HCT116 (cell line): ENCODE results near the gene PABPC3. TPM values are rescaled to one million over a fixed set of nuclear protein-coding genes. Genes with fewer than 3 reads are reported as not detected.

Experiments used
- ATAC-seq: fragments of 200-7000 bp; cut with Tn5 transposase; 2 replicates; pipeline ENCODE4 v1.9.1; 2020; ENCODE audit warnings: mild to moderate bottlenecking, moderate library complexity
- BruUV-seq: library from RNA; stranded (reverse); fragments of 400-500 nt; replicated peaks from 2 replicates; lab custom pipeline; 2021; lab: Mats Ljungman, UMichigan
- CTCF ChIA-PET: fragments of 300-600 bp; sonication (Branson Sonifier 250); formaldehyde crosslinking; loops from one replicate; lab custom pipeline; 2021; ENCODE audit warnings: antibody characterized with exemption; lab: Charles Lee
- POLR2A ChIA-PET: fragments of 300-600, 350-600 bp; sonication (Branson Sonifier 250); formaldehyde crosslinking; loops from one replicate; lab custom pipeline; 2021; ENCODE audit warnings: antibody characterized with exemption; lab: Charles Lee
- RAD21 ChIA-PET, 2 experiments: fragments of 300-600 bp; sonication (Branson Sonifier 250); formaldehyde crosslinking; loops; one replicate each; lab custom pipeline; 2023; ENCODE audit warnings: low total read pairs in 2 of 2; ENCODE audit not compliant: uncharacterized antibody in 2 of 2, unreplicated experiment in 2 of 2, low non-redundant PET in 1 of 2; lab: Charles Lee
- DNase-seq: peaks from one replicate; pipeline ENCODE4 v3.0.0-alpha.2; 2010; ENCODE audit warnings: low read depth, low spot score
- H2AFZ ChIP-seq: fragments of 200-600 bp; shearing (Covaris generic), sonication (generic); 2 replicates; pipeline ENCODE4 v1.6.1; 2017; ENCODE audit warnings: low read depth, mixed run types, mixed read lengths, antibody characterized with exemption, low read length; ENCODE audit not compliant: poor library complexity, severe bottlenecking
- H3K27ac ChIP-seq: 2 replicates; pipeline ENCODE4 v1.5.1; 2012; ENCODE audit warnings: low read depth, low read length
- H3K27me3 ChIP-seq: fragments of 200-600 bp; sonication (generic); 2 replicates; pipeline ENCODE4 v1.6.1; 2016; ENCODE audit warnings: mixed run types, low read length, mixed read lengths; ENCODE audit not compliant: insufficient read depth
- H3K36me3 ChIP-seq, 2 experiments: fragments of 200-500 bp in 1 of 2; fragments of 200-600 bp in 1 of 2; sonication (Bioruptor generic) in 1 of 2; sonication (generic) in 1 of 2; 2 replicates each; pipeline versions ENCODE4 v1.5.1 to v1.6.1; 2014 to 2016; ENCODE audit warnings: low read length in 2 of 2, inconsistent platforms in 1 of 2, mixed read lengths in 1 of 2, mixed run types in 1 of 2; ENCODE audit not compliant: insufficient read depth in 2 of 2, control insufficient read depth in 1 of 2
- H3K4me1 ChIP-seq, 2 experiments: fragments of 200-600 bp in 1 of 2; sonication (generic) in 1 of 2; 2 replicates each; pipeline versions ENCODE4 v1.5.1 to v1.6.1; 2012 to 2017; ENCODE audit warnings: low read length in 2 of 2, inconsistent platforms in 1 of 2, mild to moderate bottlenecking in 1 of 2, mixed read lengths in 1 of 2, mixed run types in 1 of 2, moderate library complexity in 1 of 2; ENCODE audit not compliant: insufficient read depth in 2 of 2, control insufficient read depth in 1 of 2
- H3K4me2 ChIP-seq: fragments of 200-600 bp; sonication (generic); 2 replicates; pipeline ENCODE4 v1.6.1; 2017; ENCODE audit warnings: mixed run types, low read length, mixed read lengths
- H3K4me3 ChIP-seq, 2 experiments: fragments of 200-600 bp in 1 of 2; sonication (generic) in 1 of 2; replicated peaks in 1 of 2; 2 replicates each; pipeline ENCODE4 v1.5.1; 2011 to 2016; ENCODE audit warnings: low read length in 2 of 2, control low read depth in 1 of 2, low read depth in 1 of 2, mild to moderate bottlenecking in 1 of 2, mixed read lengths in 1 of 2, mixed run types in 1 of 2
- H3K79me2 ChIP-seq: fragments of 200-600 bp; sonication (generic); 2 replicates; pipeline ENCODE4 v1.6.1; 2017; ENCODE audit warnings: mild to moderate bottlenecking, mixed run types, low read length, moderate library complexity, mixed read lengths; ENCODE audit not compliant: insufficient read depth
- H3K9ac ChIP-seq: fragments of 200-600 bp; sonication (generic); 2 replicates; pipeline ENCODE4 v1.6.1; 2016; ENCODE audit warnings: low read length, mixed read lengths
- H3K9me2 ChIP-seq: fragments of 200-600 bp; sonication (generic), shearing (Covaris generic); 2 replicates; pipeline ENCODE4 v1.6.1; 2017; ENCODE audit warnings: mixed run types, mild to moderate bottlenecking, moderate library complexity; ENCODE audit not compliant: insufficient read depth
- H3K9me3 ChIP-seq, 2 experiments: fragments of 200-500 bp in 1 of 2; fragments of 200-600 bp in 1 of 2; sonication (Bioruptor generic) in 1 of 2; sonication (generic) in 1 of 2; 2 replicates each; pipeline ENCODE4 v1.6.1; 2014 to 2017; ENCODE audit warnings: low read length in 2 of 2, mixed read lengths in 2 of 2, inconsistent platforms in 1 of 2, low read depth in 1 of 2, mild to moderate bottlenecking in 1 of 2, mixed run types in 1 of 2, moderate library complexity in 1 of 2; ENCODE audit not compliant: control insufficient read depth in 1 of 2, insufficient read depth in 1 of 2
- H4K20me1 ChIP-seq: fragments of 200-600 bp; sonication (generic), shearing (Covaris generic); 2 replicates; pipeline ENCODE4 v1.6.1; 2017; ENCODE audit warnings: mixed run types, mild to moderate bottlenecking, moderate library complexity; ENCODE audit not compliant: insufficient read depth
- CBX3 ChIP-seq: IDR thresholded peaks from 2 replicates; pipeline ENCODE4 v1.6.1; 2012; ENCODE audit warnings: low read depth
- CEBPB ChIP-seq: IDR thresholded peaks from 2 replicates; pipeline ENCODE4 v1.6.1; 2012; ENCODE audit warnings: low read depth
- EGR1 ChIP-seq: IDR thresholded peaks from 2 replicates; pipeline ENCODE4 v1.6.1; 2012; ENCODE audit warnings: low read depth
- ELF1 ChIP-seq: IDR thresholded peaks from 2 replicates; pipeline ENCODE4 v1.6.1; 2012; ENCODE audit warnings: low read depth, borderline replicate concordance
- EZH2 ChIP-seq: fragments of 200-600 bp; sonication (generic); IDR thresholded peaks from 2 replicates; pipeline ENCODE4 v1.6.1; 2017; ENCODE audit warnings: antibody characterized with exemption, mixed run types
- EZH2phosphoT487 ChIP-seq: fragments of 200-600 bp; IDR thresholded peaks from 2 replicates; pipeline ENCODE4 v1.6.1; 2018; ENCODE audit warnings: antibody characterized with exemption, borderline replicate concordance
- POLR2A ChIP-seq: IDR thresholded peaks from 2 replicates; pipeline ENCODE4 v1.7.0; 2011; ENCODE audit warnings: borderline replicate concordance; ENCODE audit not compliant: insufficient read depth, insufficient read length; ENCODE audit errors: extremely low read depth
- POLR2AphosphoS5 ChIP-seq: IDR thresholded peaks from 2 replicates; pipeline ENCODE4 v1.6.1; 2011; ENCODE audit warnings: mild to moderate bottlenecking, low read depth, low read length, moderate library complexity
- RAD21 ChIP-seq: IDR thresholded peaks from 2 replicates; pipeline ENCODE4 v1.6.1; 2012; ENCODE audit warnings: low read depth, mild to moderate bottlenecking
- SP1 ChIP-seq: IDR thresholded peaks from 2 replicates; pipeline ENCODE4 v1.6.1; 2012; ENCODE audit warnings: low read depth
- SRF ChIP-seq: IDR thresholded peaks from 2 replicates; pipeline ENCODE4 v1.6.1; 2012; ENCODE audit warnings: low read depth
- TCF7L2 ChIP-seq: IDR thresholded peaks from 2 replicates; pipeline ENCODE4 v1.7.0; 2011; ENCODE audit warnings: borderline replicate concordance, inconsistent platforms; ENCODE audit not compliant: insufficient read depth, insufficient read length; ENCODE audit errors: extremely low read depth
- YY1 ChIP-seq: IDR thresholded peaks from 2 replicates; pipeline ENCODE4 v1.6.1; 2011; ENCODE audit warnings: low read length, low read depth, moderate library complexity, mild to moderate bottlenecking; ENCODE audit not compliant: insufficient replicate concordance; ENCODE audit errors: extremely low read depth
- ZFX ChIP-seq: fragments of 450-650 bp; IDR thresholded peaks from 2 replicates; pipeline ENCODE4 v1.6.1; 2017
- ZNF274 ChIP-seq: fragments of 200-500 bp; sonication (Bioruptor generic); IDR thresholded peaks from 2 replicates; pipeline ENCODE4 v1.6.1; 2014; ENCODE audit warnings: mild to moderate bottlenecking, low read depth, low read length, inconsistent platforms
- intact Hi-C: fragments of 100-400 bp; cut with micrococcal nuclease; formaldehyde crosslinking; loops from 2 replicates; pipeline ENCODE4 v1.10.0; 2022
- total RNA-seq: library from RNA; stranded (reverse); gene quantifications from one replicate; pipeline ENCODE4 v1.2.1, GENCODE V29; 2021; ENCODE audit not compliant: unreplicated experiment
- TF ChIP-seq, protein P1 (sequence below), 3 experiments: fragments of 200-600 bp in 1 of 3; sonication (generic) in 1 of 3; IDR thresholded peaks in 2 of 3; conservative IDR thresholded peaks in 1 of 3; 2 replicates each; pipeline ENCODE4 v1.5.1; 2012 to 2017; ENCODE audit warnings: low read depth in 2 of 3, low read length in 2 of 3, antibody characterized with exemption in 1 of 3, borderline replicate concordance in 1 of 3, control low read depth in 1 of 3, mild to moderate bottlenecking in 1 of 3, mixed read lengths in 1 of 3, mixed run types in 1 of 3, moderate library complexity in 1 of 3; ENCODE audit not compliant: insufficient read depth in 1 of 3
- TF ChIP-seq, protein P2 (sequence below): IDR thresholded peaks from 2 replicates; pipeline ENCODE4 v1.6.1; 2012
- TF ChIP-seq, protein P3 (sequence below): IDR thresholded peaks from 2 replicates; pipeline ENCODE4 v1.6.1; 2012; ENCODE audit warnings: low read depth
- TF ChIP-seq, protein P4 (sequence below): IDR thresholded peaks from 2 replicates; pipeline ENCODE4 v1.6.1; 2011; ENCODE audit warnings: mild to moderate bottlenecking, low read length, moderate library complexity; ENCODE audit not compliant: insufficient replicate concordance; ENCODE audit errors: extremely low read depth

Gene PABPC3
- total RNA-seq, 1 experiment from 2014 or later, result 0.59 TPM

DNA sequence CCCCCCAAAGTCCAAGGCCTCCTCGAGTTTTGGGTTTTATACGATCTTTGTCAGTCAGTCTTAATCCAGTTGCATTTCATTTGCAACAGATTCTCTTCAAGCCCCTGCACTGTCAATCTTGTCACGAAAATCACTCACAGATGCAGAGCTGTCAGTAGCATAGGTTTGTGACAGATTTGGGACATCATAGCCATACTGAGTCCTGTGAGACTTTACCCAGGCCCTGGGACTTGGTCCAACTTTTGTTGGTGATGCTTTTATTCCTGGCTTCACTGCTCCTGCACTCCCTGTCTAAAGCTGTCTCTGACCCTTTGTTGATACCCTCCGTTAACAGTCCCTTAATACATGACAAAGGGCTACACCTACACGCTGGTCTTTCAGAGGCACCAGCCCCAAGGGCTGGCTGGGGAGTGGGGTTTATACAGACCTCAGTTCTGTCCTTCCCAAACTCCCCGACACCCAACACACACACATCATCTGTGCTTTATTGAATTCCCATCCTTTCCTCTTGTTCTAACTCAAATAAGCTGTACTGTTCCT, 36.0 kb downstream of the PABPC3 start:
- TF ChIP-seq ELF1 (no peak), POLR2A (no peak), POLR2AphosphoS5 (no peak), YY1 (no peak), EGR1 (no peak), EZH2 (no peak), EZH2phosphoT487 (no peak), ZFX (no peak), SRF (no peak), CBX3 (no peak), CEBPB (no peak), TCF7L2 (no peak), SP1 (no peak), RAD21 (no peak), ZNF274 (no peak)
- TF ChIP-seq, protein P1, sequence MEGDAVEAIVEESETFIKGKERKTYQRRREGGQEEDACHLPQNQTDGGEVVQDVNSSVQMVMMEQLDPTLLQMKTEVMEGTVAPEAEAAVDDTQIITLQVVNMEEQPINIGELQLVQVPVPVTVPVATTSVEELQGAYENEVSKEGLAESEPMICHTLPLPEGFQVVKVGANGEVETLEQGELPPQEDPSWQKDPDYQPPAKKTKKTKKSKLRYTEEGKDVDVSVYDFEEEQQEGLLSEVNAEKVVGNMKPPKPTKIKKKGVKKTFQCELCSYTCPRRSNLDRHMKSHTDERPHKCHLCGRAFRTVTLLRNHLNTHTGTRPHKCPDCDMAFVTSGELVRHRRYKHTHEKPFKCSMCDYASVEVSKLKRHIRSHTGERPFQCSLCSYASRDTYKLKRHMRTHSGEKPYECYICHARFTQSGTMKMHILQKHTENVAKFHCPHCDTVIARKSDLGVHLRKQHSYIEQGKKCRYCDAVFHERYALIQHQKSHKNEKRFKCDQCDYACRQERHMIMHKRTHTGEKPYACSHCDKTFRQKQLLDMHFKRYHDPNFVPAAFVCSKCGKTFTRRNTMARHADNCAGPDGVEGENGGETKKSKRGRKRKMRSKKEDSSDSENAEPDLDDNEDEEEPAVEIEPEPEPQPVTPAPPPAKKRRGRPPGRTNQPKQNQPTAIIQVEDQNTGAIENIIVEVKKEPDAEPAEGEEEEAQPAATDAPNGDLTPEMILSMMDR (IDR thresholded peaks at IDR 0.05 in 2 of 3, conservative IDR thresholded peaks at IDR 0.05 in 1 of 3; ENCODE audit: borderline replicate concordance in 1 of 3, insufficient read depth in 1 of 3, low read depth in 2 of 3, low read length in 2 of 3), result no peak
- TF ChIP-seq, protein P2, sequence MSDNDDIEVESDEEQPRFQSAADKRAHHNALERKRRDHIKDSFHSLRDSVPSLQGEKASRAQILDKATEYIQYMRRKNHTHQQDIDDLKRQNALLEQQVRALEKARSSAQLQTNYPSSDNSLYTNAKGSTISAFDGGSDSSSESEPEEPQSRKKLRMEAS, result no peak
- TF ChIP-seq, protein P3, sequence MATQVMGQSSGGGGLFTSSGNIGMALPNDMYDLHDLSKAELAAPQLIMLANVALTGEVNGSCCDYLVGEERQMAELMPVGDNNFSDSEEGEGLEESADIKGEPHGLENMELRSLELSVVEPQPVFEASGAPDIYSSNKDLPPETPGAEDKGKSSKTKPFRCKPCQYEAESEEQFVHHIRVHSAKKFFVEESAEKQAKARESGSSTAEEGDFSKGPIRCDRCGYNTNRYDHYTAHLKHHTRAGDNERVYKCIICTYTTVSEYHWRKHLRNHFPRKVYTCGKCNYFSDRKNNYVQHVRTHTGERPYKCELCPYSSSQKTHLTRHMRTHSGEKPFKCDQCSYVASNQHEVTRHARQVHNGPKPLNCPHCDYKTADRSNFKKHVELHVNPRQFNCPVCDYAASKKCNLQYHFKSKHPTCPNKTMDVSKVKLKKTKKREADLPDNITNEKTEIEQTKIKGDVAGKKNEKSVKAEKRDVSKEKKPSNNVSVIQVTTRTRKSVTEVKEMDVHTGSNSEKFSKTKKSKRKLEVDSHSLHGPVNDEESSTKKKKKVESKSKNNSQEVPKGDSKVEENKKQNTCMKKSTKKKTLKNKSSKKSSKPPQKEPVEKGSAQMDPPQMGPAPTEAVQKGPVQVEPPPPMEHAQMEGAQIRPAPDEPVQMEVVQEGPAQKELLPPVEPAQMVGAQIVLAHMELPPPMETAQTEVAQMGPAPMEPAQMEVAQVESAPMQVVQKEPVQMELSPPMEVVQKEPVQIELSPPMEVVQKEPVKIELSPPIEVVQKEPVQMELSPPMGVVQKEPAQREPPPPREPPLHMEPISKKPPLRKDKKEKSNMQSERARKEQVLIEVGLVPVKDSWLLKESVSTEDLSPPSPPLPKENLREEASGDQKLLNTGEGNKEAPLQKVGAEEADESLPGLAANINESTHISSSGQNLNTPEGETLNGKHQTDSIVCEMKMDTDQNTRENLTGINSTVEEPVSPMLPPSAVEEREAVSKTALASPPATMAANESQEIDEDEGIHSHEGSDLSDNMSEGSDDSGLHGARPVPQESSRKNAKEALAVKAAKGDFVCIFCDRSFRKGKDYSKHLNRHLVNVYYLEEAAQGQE, result no peak
- TF ChIP-seq, protein P4, sequence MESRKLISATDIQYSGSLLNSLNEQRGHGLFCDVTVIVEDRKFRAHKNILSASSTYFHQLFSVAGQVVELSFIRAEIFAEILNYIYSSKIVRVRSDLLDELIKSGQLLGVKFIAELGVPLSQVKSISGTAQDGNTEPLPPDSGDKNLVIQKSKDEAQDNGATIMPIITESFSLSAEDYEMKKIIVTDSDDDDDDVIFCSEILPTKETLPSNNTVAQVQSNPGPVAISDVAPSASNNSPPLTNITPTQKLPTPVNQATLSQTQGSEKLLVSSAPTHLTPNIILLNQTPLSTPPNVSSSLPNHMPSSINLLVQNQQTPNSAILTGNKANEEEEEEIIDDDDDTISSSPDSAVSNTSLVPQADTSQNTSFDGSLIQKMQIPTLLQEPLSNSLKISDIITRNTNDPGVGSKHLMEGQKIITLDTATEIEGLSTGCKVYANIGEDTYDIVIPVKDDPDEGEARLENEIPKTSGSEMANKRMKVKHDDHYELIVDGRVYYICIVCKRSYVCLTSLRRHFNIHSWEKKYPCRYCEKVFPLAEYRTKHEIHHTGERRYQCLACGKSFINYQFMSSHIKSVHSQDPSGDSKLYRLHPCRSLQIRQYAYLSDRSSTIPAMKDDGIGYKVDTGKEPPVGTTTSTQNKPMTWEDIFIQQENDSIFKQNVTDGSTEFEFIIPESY, result no peak
- no peaks in the 10 kb centered on the region for H3K27me3 ChIP-seq
- BruUV-seq, result no TSS peak
- H3K9me3 ChIP-seq, result no peaks in the 10 kb centered on the region
- H3K9me2 ChIP-seq, result no peaks in the 10 kb centered on the region
- POLR2A ChIA-PET, result no interaction called here
- H3K36me3 ChIP-seq, result no peaks in the 10 kb centered on the region
- no peak overlapping the region for H3K4me3 ChIP-seq
- no peaks in the 10 kb centered on the region for H3K79me2 ChIP-seq
- no peak overlapping the region for H3K4me2 ChIP-seq
- H3K4me1 ChIP-seq, result no peaks in the 10 kb centered on the region
- H4K20me1 ChIP-seq, result no peaks in the 10 kb centered on the region
- ATAC-seq (no peak), DNase-seq (no peak)
- CTCF ChIA-PET, result interaction anchor here (1.1 kb wide), 1 partner anchor 18 kb away, joined by 3 read pairs; no protein-coding TSS in a partner anchor
- RAD21 ChIA-PET, result no interaction called here
- H3K9ac ChIP-seq, result no peak overlapping the region
- H2AFZ ChIP-seq, result no peak overlapping the region
- intact Hi-C loops, result no loop called here
- H3K27ac ChIP-seq, result no peak overlapping the region
